A549 (cell line): ENCODE results near the gene GAK. TPM values are rescaled to one million over a fixed set of nuclear protein-coding genes. Genes with fewer than 3 reads are reported as not detected.

Experiments
- ATAC-seq, 2 experiments: fragments of 200-7000 bp in 1 of 2; fragments of >200 bp in 1 of 2; cut with Nextera tagmentation in 1 of 2; cut with Tn5 transposase in 1 of 2; 3 replicates each; pipeline versions ENCODE4 v1.8.0 to v1.9.1; 2018 to 2020; ENCODE audit warnings: mild to moderate bottlenecking in 1 of 2, moderate library complexity in 1 of 2
- CTCF ChIA-PET: fragments of 300-600 bp; sonication (Branson Sonifier 250); formaldehyde crosslinking; extraction: SDS; loops from one replicate; lab custom pipeline; 2021; ENCODE audit warnings: antibody characterized with exemption, inconsistent platforms; lab: Yijun Ruan, JAX
- POLR2A ChIA-PET: fragments of 350-600 bp; formaldehyde crosslinking; extraction: SDS; loops from one replicate; lab custom pipeline; 2021; ENCODE audit warnings: antibody characterized with exemption, inconsistent platforms; lab: Yijun Ruan, JAX
- DNase-seq, 2 experiments: peaks; one replicate each; pipeline versions ENCODE4 v3.0.0 to v3.0.0-alpha.2; 2011 to 2016; ENCODE audit warnings: low read depth in 1 of 2, low spot score in 1 of 2
- FAIRE-seq: peaks from 2 replicates; lab custom pipeline; 2011; peaks lifted over from hg19 to GRCh38; lab: Jason Lieb, UNC
- H3K27ac ChIP-seq, 2 experiments: fragments of >200 bp; sonication (Bioruptor Twin); formaldehyde crosslinking; 3 replicates each; pipeline ENCODE4 v1.5.1; 2016 to 2017
- H3K4me1 ChIP-seq: fragments of >200 bp; sonication (Bioruptor Twin); formaldehyde crosslinking; 3 replicates; pipeline ENCODE4 v1.6.1; 2016
- H3K4me2 ChIP-seq: fragments of >200 bp; sonication (Bioruptor Twin); formaldehyde crosslinking; 3 replicates; pipeline ENCODE4 v1.6.1; 2016
- H3K4me3 ChIP-seq: fragments of >200 bp; sonication (Bioruptor Twin); formaldehyde crosslinking; 3 replicates; pipeline ENCODE4 v1.5.1; 2016
- H3K9me3 ChIP-seq: fragments of >200 bp; sonication (Bioruptor Twin); formaldehyde crosslinking; 3 replicates; pipeline ENCODE4 v1.6.1; 2016
- CBX8 ChIP-seq: fragments of 200-600 bp; sonication (generic); IDR thresholded peaks from 2 replicates; pipeline ENCODE4 v1.6.1; 2016
- CEBPB ChIP-seq, 2 experiments: fragments of >200 bp in 1 of 2; sonication (Bioruptor Twin) in 1 of 2; formaldehyde crosslinking in 1 of 2; IDR thresholded peaks; 2 replicates each; pipeline ENCODE4 v1.6.1; 2012 to 2016
- ESRRA ChIP-seq: fragments of 150-350 bp; IDR thresholded peaks from 2 replicates; pipeline ENCODE4 v1.6.1; 2014; ENCODE audit warnings: mild to moderate bottlenecking, low read length, borderline replicate concordance
- FOSB ChIP-seq: fragments of 250-450 bp; sonication (Bioruptor Pico); IDR thresholded peaks from 2 replicates; pipeline ENCODE4 v1.5.0; 2020; ENCODE audit warnings: mild to moderate bottlenecking, moderate library complexity
- GATA3 ChIP-seq: IDR thresholded peaks from 2 replicates; pipeline ENCODE4 v1.6.1; 2012; ENCODE audit warnings: borderline replicate concordance
- HDAC2 ChIP-seq: fragments of 200-600 bp; sonication (generic); IDR thresholded peaks from 2 replicates; pipeline ENCODE4 v1.6.1; 2016
- HEYL ChIP-seq: fragments of 250-450 bp; sonication (Bioruptor Pico); IDR thresholded peaks from 2 replicates; pipeline ENCODE4 v1.8.0; 2021; ENCODE audit warnings: mild to moderate bottlenecking, moderate library complexity
- HOXB5 ChIP-seq: fragments of 250-450 bp; sonication (Bioruptor Pico); IDR thresholded peaks from 2 replicates; pipeline ENCODE4 v1.5.0; 2020; ENCODE audit warnings: mild to moderate bottlenecking, moderate library complexity
- KDM5A ChIP-seq: fragments of 200-600 bp; sonication (generic); IDR thresholded peaks from 2 replicates; pipeline ENCODE4 v1.6.1; 2016; ENCODE audit warnings: antibody characterized with exemption, mild to moderate bottlenecking
- MAX ChIP-seq: IDR thresholded peaks from 2 replicates; pipeline ENCODE4 v1.6.1; 2012
- NR3C1 ChIP-seq: fragments of >200 bp; sonication (Bioruptor Twin); formaldehyde crosslinking; IDR thresholded peaks from 3 replicates; pipeline ENCODE4 v1.6.1; 2017
- POLR2A ChIP-seq: IDR thresholded peaks from 2 replicates; pipeline ENCODE4 v1.6.1; 2012; ENCODE audit warnings: mild to moderate bottlenecking, low read length
- RAD21 ChIP-seq, 2 experiments: fragments of >200 bp in 1 of 2; sonication (Bioruptor Twin) in 1 of 2; formaldehyde crosslinking in 1 of 2; IDR thresholded peaks in 1 of 2; conservative IDR thresholded peaks in 1 of 2; 2 replicates in 1 of 2; 3 replicates in 1 of 2; pipeline ENCODE4 v1.6.1; 2012 to 2018; ENCODE audit warnings: inconsistent platforms in 1 of 2
- RNF2 ChIP-seq: fragments of 200-600 bp; sonication (generic); IDR thresholded peaks from 2 replicates; pipeline ENCODE4 v1.6.1; 2016; ENCODE audit warnings: low read depth, mild to moderate bottlenecking, antibody characterized with exemption, moderate library complexity, borderline replicate concordance
- SREBF2 ChIP-seq: fragments of 450-650 bp; IDR thresholded peaks from 2 replicates; pipeline ENCODE4 v1.6.1; 2014; ENCODE audit warnings: mild to moderate bottlenecking, moderate library complexity
- TFCP2L1 ChIP-seq: fragments of 250-450 bp; sonication (Bioruptor Pico); IDR thresholded peaks from 2 replicates; pipeline ENCODE4 v1.5.0; 2021; ENCODE audit warnings: mild to moderate bottlenecking
- ZFP36 ChIP-seq: fragments of 450-650 bp; IDR thresholded peaks from 2 replicates; pipeline ENCODE4 v1.6.1; 2014; ENCODE audit warnings: borderline replicate concordance; ENCODE audit not compliant: partially characterized antibody
- ZNF302 ChIP-seq: fragments of 250-450 bp; sonication (Bioruptor Pico); IDR thresholded peaks from 2 replicates; pipeline ENCODE4 v1.9.0; 2021; ENCODE audit warnings: inconsistent platforms, mild to moderate bottlenecking, moderate library complexity
- WGBS: methylation state at CpG from one replicate; pipeline ENCODE4 v1.1.6; 2017; ENCODE audit errors: missing lambda C conversion rate; 5-methylcytosine and 5-hydroxymethylcytosine counted together
- polyA plus RNA-seq, 4 experiments: library from polyadenylated mRNA; depleted of rRNA in 3 of 4; stranded (reverse); fragments of >200 nt; fragmentation: RNase III in 1 of 4; extraction: RNeasy Plus Mini Kit Qiagen cat#74134 plus additional on column Dnase treatment in 1 of 4; gene quantifications; 2 replicates in 3 of 4; 3 replicates in 1 of 4; pipeline ENCODE4 v1.2.3, GENCODE V29; 2011 to 2017
- TF ChIP-seq, protein P1 (sequence below): fragments of >200 bp; sonication (Bioruptor Twin); formaldehyde crosslinking; IDR thresholded peaks from 3 replicates; pipeline ENCODE4 v1.5.1; 2016
- TF ChIP-seq, protein P2 (sequence below): fragments of 200-600 bp; sonication (generic); IDR thresholded peaks from 2 replicates; pipeline ENCODE4 v1.6.1; 2016; ENCODE audit warnings: antibody characterized with exemption, mild to moderate bottlenecking, moderate library complexity
- TF ChIP-seq, protein P3 (sequence below): fragments of 250-450 bp; sonication (Bioruptor Pico); IDR thresholded peaks from 2 replicates; pipeline ENCODE4 v1.5.0; 2020; ENCODE audit warnings: low read depth, mild to moderate bottlenecking, moderate library complexity

GAK gene
- polyA plus RNA-seq, 2 of the 4 experiments (the other 2 are of a cell fraction) = 13.8 to 34.3 TPM

DNA sequence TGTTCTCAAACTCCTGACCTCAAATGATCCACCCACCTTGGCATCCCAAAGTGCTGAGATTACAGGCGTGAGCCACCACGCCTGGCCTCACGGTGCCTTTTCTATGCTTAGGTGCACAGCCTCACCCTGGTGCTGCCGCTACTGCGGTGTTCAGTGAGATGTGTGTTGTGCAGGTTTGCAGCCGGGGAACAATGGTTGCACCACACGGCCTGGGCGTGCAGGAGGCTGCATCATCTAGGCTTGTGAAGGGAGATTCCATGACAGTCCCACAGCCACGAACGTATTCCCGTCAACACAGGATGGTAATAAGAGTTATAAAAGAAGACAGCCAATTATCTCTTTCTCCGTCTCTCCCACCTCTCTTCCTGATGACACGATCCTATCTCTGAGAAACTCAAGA, 128.2 kb downstream of the GAK start:
- CTCF ChIA-PET = no interaction called here
- no peak overlapping the region for H3K4me2 ChIP-seq
- no peak for TF ChIP-seq ESRRA
- no peak for TF ChIP-seq ZNF302 (CRISPR knock-in tag)
- TF ChIP-seq, protein P1, sequence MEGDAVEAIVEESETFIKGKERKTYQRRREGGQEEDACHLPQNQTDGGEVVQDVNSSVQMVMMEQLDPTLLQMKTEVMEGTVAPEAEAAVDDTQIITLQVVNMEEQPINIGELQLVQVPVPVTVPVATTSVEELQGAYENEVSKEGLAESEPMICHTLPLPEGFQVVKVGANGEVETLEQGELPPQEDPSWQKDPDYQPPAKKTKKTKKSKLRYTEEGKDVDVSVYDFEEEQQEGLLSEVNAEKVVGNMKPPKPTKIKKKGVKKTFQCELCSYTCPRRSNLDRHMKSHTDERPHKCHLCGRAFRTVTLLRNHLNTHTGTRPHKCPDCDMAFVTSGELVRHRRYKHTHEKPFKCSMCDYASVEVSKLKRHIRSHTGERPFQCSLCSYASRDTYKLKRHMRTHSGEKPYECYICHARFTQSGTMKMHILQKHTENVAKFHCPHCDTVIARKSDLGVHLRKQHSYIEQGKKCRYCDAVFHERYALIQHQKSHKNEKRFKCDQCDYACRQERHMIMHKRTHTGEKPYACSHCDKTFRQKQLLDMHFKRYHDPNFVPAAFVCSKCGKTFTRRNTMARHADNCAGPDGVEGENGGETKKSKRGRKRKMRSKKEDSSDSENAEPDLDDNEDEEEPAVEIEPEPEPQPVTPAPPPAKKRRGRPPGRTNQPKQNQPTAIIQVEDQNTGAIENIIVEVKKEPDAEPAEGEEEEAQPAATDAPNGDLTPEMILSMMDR = no peak
- no peak for TF ChIP-seq POLR2A
- no peak for TF ChIP-seq RAD21 (conservative IDR thresholded peaks at IDR 0.05 in 1 of 2, IDR thresholded peaks at IDR 0.05 in 1 of 2)
- TF ChIP-seq GATA3 = no peak
- TF ChIP-seq, protein P2, sequence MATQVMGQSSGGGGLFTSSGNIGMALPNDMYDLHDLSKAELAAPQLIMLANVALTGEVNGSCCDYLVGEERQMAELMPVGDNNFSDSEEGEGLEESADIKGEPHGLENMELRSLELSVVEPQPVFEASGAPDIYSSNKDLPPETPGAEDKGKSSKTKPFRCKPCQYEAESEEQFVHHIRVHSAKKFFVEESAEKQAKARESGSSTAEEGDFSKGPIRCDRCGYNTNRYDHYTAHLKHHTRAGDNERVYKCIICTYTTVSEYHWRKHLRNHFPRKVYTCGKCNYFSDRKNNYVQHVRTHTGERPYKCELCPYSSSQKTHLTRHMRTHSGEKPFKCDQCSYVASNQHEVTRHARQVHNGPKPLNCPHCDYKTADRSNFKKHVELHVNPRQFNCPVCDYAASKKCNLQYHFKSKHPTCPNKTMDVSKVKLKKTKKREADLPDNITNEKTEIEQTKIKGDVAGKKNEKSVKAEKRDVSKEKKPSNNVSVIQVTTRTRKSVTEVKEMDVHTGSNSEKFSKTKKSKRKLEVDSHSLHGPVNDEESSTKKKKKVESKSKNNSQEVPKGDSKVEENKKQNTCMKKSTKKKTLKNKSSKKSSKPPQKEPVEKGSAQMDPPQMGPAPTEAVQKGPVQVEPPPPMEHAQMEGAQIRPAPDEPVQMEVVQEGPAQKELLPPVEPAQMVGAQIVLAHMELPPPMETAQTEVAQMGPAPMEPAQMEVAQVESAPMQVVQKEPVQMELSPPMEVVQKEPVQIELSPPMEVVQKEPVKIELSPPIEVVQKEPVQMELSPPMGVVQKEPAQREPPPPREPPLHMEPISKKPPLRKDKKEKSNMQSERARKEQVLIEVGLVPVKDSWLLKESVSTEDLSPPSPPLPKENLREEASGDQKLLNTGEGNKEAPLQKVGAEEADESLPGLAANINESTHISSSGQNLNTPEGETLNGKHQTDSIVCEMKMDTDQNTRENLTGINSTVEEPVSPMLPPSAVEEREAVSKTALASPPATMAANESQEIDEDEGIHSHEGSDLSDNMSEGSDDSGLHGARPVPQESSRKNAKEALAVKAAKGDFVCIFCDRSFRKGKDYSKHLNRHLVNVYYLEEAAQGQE = no peak
- no peak for TF ChIP-seq ZFP36
- TF ChIP-seq MAX = no peak
- TF ChIP-seq TFCP2L1 = no peak
- TF ChIP-seq SREBF2 = no peak
- DNase-seq (no peak), FAIRE-seq (no peak), ATAC-seq (no peak)
- no peaks in the 10 kb centered on the region for H3K4me1 ChIP-seq
- no peak overlapping the region for H3K4me3 ChIP-seq
- WGBS = 76% methylated on average over 13 of the region's 13 CpGs
- H3K27ac ChIP-seq = no peak overlapping the region
- POLR2A ChIA-PET = no interaction called here
- no peaks in the 10 kb centered on the region; the same call in 2 of the 3 replicates for H3K9me3 ChIP-seq

GRCh38 chr4:801436-802124, 130.5 kb downstream of the GAK start:
- POLR2A ChIA-PET = no interaction called here
- no peaks in the 10 kb centered on the region; the same call in 2 of the 3 replicates for H3K9me3 ChIP-seq
- ATAC-seq = no peak
- H3K4me1 ChIP-seq = no peaks in the 10 kb centered on the region
- no peak overlapping the region for H3K4me2 ChIP-seq
- DNase-seq = no peak
- no peak overlapping the region for H3K27ac ChIP-seq
- TF ChIP-seq CEBPB (IDR thresholded peaks at IDR 0.05) = no peak
- TF ChIP-seq FOSB (CRISPR knock-in tag) = no peak
- TF ChIP-seq RNF2 = no peak
- no peak for TF ChIP-seq NR3C1
- TF ChIP-seq HOXB5 (CRISPR knock-in tag) = no peak
- TF ChIP-seq CBX8 = no peak
- TF ChIP-seq, protein P3, sequence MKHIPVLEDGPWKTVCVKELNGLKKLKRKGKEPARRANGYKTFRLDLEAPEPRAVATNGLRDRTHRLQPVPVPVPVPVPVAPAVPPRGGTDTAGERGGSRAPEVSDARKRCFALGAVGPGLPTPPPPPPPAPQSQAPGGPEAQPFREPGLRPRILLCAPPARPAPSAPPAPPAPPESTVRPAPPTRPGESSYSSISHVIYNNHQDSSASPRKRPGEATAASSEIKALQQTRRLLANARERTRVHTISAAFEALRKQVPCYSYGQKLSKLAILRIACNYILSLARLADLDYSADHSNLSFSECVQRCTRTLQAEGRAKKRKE = no peak
- TF ChIP-seq HDAC2 = no peak
- no peak for TF ChIP-seq KDM5A
- no peak for TF ChIP-seq HEYL
- 78% methylated on average over 11 of the region's 13 CpGs for WGBS
- H3K4me3 ChIP-seq = no peak overlapping the region
- CTCF ChIA-PET = interaction anchor here (1.0 kb wide), 1 partner anchor 59 kb away, joined by 3 read pairs; no protein-coding TSS in a partner anchor
- FAIRE-seq = no peak

Other genes with a start within 250 kb of the GAK start
- 0.05 TPM in 1 of 2 replicates, not detected in the other for gene SLC49A3, start 243.2 kb downstream of the GAK start, polyA plus RNA-seq (2011; rRNA removed)
- 0.09 to 0.12 TPM (median 0.11 TPM) in 3 replicates for gene SLC49A3, start 243.2 kb downstream of the GAK start, polyA plus RNA-seq (2017; fragmentation: RNase III; extraction: RNeasy Plus Mini Kit Qiagen cat#74134 plus additional on column Dnase treatment)
- 21.0 and 21.7 TPM in 2 replicates for gene PCGF3, start 226.5 kb downstream of the GAK start, polyA plus RNA-seq (2011; rRNA removed)
- 14.2 to 17.8 TPM (median 15.9 TPM) in 3 replicates for gene PCGF3, start 226.5 kb downstream of the GAK start, polyA plus RNA-seq (2017; fragmentation: RNase III; extraction: RNeasy Plus Mini Kit Qiagen cat#74134 plus additional on column Dnase treatment)
- 0.08 and 0.19 TPM in 2 replicates for gene CPLX1, start 106.2 kb downstream of the GAK start, polyA plus RNA-seq (2011; rRNA removed)
- 0.14 to 0.57 TPM (median 0.22 TPM) in 3 replicates for gene CPLX1, start 106.2 kb downstream of the GAK start, polyA plus RNA-seq (2017; fragmentation: RNase III; extraction: RNeasy Plus Mini Kit Qiagen cat#74134 plus additional on column Dnase treatment)
- 19.4 and 26.5 TPM in 2 replicates for gene TMEM175, start 144 bp upstream of the GAK start, polyA plus RNA-seq (2011; rRNA removed)
- 14.8 to 16.7 TPM (median 15.7 TPM) in 3 replicates for gene TMEM175, start 144 bp upstream of the GAK start, polyA plus RNA-seq (2017; fragmentation: RNase III; extraction: RNeasy Plus Mini Kit Qiagen cat#74134 plus additional on column Dnase treatment)
- 2.7 and 3.3 TPM in 2 replicates for gene DGKQ, start 41.3 kb upstream of the GAK start, polyA plus RNA-seq (2011; rRNA removed)
- gene DGKQ, start 41.3 kb upstream of the GAK start, polyA plus RNA-seq (2017; fragmentation: RNase III; extraction: RNeasy Plus Mini Kit Qiagen cat#74134 plus additional on column Dnase treatment) = 6.2 to 7.8 TPM (median 7.0 TPM) in 3 replicates
- 3.1 and 4.2 TPM in 2 replicates for gene IDUA, start 54.7 kb upstream of the GAK start, polyA plus RNA-seq (2011; rRNA removed)
- gene IDUA, start 54.7 kb upstream of the GAK start, polyA plus RNA-seq (2017; fragmentation: RNase III; extraction: RNeasy Plus Mini Kit Qiagen cat#74134 plus additional on column Dnase treatment) = 13.9 to 19.4 TPM (median 19.2 TPM) in 3 replicates
- gene SLC26A1, start 61.1 kb upstream of the GAK start, polyA plus RNA-seq (2011; rRNA removed) = 0.09 and 0.23 TPM in 2 replicates
- 0.30 to 0.61 TPM (median 0.50 TPM) in 3 replicates for gene SLC26A1, start 61.1 kb upstream of the GAK start, polyA plus RNA-seq (2017; fragmentation: RNase III; extraction: RNeasy Plus Mini Kit Qiagen cat#74134 plus additional on column Dnase treatment)
- gene FGFRL1, start 79.3 kb upstream of the GAK start, polyA plus RNA-seq (2011; rRNA removed) = 4.7 and 8.3 TPM in 2 replicates
- 11.2 to 11.4 TPM (median 11.2 TPM) in 3 replicates for gene FGFRL1, start 79.3 kb upstream of the GAK start, polyA plus RNA-seq (2017; fragmentation: RNase III; extraction: RNeasy Plus Mini Kit Qiagen cat#74134 plus additional on column Dnase treatment)
- gene RNF212, start 181.2 kb upstream of the GAK start, polyA plus RNA-seq (2011; rRNA removed) = 3.0 and 3.6 TPM in 2 replicates
- gene RNF212, start 181.2 kb upstream of the GAK start, polyA plus RNA-seq (2017; fragmentation: RNase III; extraction: RNeasy Plus Mini Kit Qiagen cat#74134 plus additional on column Dnase treatment) = 2.1 to 3.9 TPM (median 3.0 TPM) in 3 replicates
- 0.12 and 0.24 TPM in 2 replicates for gene SPON2, start 240.3 kb upstream of the GAK start, polyA plus RNA-seq (2011; rRNA removed)
- gene SPON2, start 240.3 kb upstream of the GAK start, polyA plus RNA-seq (2017; fragmentation: RNase III; extraction: RNeasy Plus Mini Kit Qiagen cat#74134 plus additional on column Dnase treatment) = 0.07 to 0.54 TPM (median 0.15 TPM) in 3 replicates